Lower leg skin (tissue), 4 donors: Measurements from ENCODE around the gene CCDC142. TPM values are rescaled to one million over a fixed set of nuclear protein-coding genes. Genes with fewer than 3 reads are reported as not detected.

Experiments
- DNase-seq, 2 donors: peaks; one replicate each; pipeline ENCODE4 v3.0.0-alpha.2; 2019; ENCODE audit warnings: low spot score in 2 of 2
- H3K4me3 ChIP-seq: fragments of 200-600 bp; sonication (generic); 2 replicates; pipeline ENCODE4 v1.5.1; 2017; ENCODE audit warnings: mild to moderate bottlenecking, low read depth; ENCODE audit not compliant: poor library complexity, severe bottlenecking
- POLR2A ChIP-seq, 2 donors: fragments of 450-650 bp; IDR thresholded peaks; one replicate each; pipeline ENCODE4 v1.6.1; 2016 to 2017; ENCODE audit warnings: antibody characterized with exemption in 2 of 2, mild to moderate bottlenecking in 1 of 2, moderate library complexity in 1 of 2
- WGBS, 2 donors: methylation state at CpG; one replicate each; pipeline ENCODE4 v1.1.5; 2018; 5-methylcytosine and 5-hydroxymethylcytosine counted together
- intact Hi-C: fragments of 100-400 bp; cut with DNase I; formaldehyde crosslinking; loops from one replicate; pipeline ENCODE4 v1.15.0; 2023; ENCODE audit warnings: low total_unique reads
- total RNA-seq, 4 donors: library from RNA; depleted of rRNA; stranded (reverse); fragments of >200 nt; gene quantifications; one replicate each; pipeline ENCODE4 v1.1.0, GENCODE V29; 2016
- TF ChIP-seq, protein P1 (sequence below), 3 donors: fragments of 450-650 bp; IDR thresholded peaks; one replicate each; pipeline ENCODE4 v1.5.1; 2016; ENCODE audit warnings: antibody characterized with exemption in 3 of 3, mild to moderate bottlenecking in 3 of 3, moderate library complexity in 2 of 3

Gene CCDC142
- total RNA-seq, 4 donors from 2014 or later = 11.7 to 16.1 (median 13.4) TPM

DNA sequence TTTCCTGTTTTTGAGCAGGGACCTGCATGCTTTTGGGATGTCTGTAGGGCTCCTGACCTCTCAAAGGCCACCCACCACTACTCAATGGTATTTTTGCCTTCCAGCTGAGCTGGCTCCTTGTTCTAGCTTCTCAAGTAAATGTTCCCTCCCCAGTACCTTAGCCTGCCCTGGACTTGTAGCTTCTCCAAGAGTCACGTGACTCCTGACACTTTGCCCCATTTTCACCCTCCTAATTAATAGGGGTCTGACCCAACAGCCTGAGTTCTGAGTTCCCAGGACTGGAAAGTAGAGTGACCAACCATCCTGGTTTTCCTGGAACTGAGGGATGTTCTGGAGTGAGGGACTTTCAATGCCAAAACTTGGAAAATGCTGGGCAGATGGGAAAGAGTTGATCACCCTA lies 12.6 kb upstream of the CCDC142 start:
- no peak for TF ChIP-seq POLR2A (IDR thresholded peaks at IDR 0.05)
- TF ChIP-seq, protein P1, sequence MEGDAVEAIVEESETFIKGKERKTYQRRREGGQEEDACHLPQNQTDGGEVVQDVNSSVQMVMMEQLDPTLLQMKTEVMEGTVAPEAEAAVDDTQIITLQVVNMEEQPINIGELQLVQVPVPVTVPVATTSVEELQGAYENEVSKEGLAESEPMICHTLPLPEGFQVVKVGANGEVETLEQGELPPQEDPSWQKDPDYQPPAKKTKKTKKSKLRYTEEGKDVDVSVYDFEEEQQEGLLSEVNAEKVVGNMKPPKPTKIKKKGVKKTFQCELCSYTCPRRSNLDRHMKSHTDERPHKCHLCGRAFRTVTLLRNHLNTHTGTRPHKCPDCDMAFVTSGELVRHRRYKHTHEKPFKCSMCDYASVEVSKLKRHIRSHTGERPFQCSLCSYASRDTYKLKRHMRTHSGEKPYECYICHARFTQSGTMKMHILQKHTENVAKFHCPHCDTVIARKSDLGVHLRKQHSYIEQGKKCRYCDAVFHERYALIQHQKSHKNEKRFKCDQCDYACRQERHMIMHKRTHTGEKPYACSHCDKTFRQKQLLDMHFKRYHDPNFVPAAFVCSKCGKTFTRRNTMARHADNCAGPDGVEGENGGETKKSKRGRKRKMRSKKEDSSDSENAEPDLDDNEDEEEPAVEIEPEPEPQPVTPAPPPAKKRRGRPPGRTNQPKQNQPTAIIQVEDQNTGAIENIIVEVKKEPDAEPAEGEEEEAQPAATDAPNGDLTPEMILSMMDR (IDR thresholded peaks at IDR 0.05) = no peak
- WGBS, 2 donors = 83 to 100% methylated on average over 1 of the region's 1 CpG
- DNase-seq = no peak
- intact Hi-C loops = no loop called here
- no peak overlapping the region for H3K4me3 ChIP-seq

DNA sequence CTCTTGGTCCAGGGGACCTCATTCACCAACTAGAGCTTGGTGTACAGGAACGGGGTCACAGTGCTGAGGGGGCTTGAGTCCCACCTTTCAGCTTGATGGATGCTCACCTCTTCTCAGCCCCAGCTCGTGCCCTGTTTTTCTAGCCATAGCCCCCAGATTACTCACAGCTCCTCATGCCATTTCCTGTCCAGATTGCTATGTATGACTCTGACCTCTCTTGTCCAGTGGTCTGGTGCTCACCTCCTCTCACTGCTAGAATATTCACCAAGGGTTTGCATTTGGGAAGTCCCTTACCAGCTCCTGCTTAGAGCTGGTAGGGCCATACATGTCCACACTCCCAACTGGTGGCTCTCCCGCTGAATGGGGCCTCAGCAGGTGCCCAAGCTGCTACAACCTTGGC lies 10.7 kb upstream of the CCDC142 start:
- DNase-seq = no peak
- intact Hi-C loops = no loop called here
- no peak overlapping the region for H3K4me3 ChIP-seq
- no peak for TF ChIP-seq POLR2A (IDR thresholded peaks at IDR 0.05)
- TF ChIP-seq, protein P1 (IDR thresholded peaks at IDR 0.05) = no peak
- WGBS, 2 donors = 90 to 95% methylated on average over 3 of the region's 3 CpGs

DNA sequence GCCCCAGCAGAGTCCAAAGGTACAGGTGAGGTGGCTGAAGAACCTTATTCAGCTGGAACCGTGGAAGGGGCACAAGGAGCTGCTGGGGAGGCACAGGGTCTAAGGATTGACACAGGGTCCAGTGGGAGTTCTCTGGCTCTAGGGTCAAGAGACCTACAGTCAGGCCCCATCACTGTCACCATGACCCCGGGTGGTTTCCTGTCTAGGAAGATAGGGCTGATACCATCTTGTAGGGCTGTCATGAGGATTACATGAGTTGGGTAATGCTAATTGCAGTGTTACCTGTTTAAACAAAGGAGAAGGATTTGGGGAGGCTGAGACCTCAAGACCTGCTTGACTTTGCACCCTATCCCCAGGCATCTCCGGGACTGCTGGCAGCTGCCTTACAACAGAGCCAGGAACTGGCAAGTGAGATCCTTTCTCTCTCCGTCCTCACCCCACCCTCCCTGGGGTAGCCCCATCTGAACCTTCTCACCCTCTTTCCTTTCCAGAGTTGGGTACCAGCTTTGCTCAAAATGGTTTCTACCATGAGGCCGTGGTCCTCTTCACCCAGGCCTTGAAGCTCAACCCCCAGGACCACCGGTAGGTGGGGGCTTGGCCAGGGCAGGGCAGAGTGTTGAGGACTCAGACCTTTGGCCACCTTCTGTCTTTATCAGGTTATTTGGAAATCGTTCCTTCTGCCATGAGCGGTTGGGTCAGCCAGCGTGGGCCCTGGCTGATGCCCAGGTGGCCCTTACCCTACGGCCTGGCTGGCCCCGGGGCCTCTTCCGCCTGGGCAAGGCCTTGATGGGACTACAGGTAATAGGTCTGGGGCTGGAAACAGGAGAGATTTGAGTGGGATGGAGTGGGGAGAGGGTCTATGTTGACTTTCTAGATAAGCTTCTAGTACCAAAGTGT lies 9.1 kb upstream of the CCDC142 start:
- WGBS, 2 donors = 93 to 95% methylated on average over 12 of the region's 12 CpGs
- no peak for DNase-seq
- intact Hi-C loops = no loop called here
- H3K4me3 ChIP-seq = no peak overlapping the region
- TF ChIP-seq, protein P1 (IDR thresholded peaks at IDR 0.05) = no peak
- no peak for TF ChIP-seq POLR2A (IDR thresholded peaks at IDR 0.05)

DNA sequence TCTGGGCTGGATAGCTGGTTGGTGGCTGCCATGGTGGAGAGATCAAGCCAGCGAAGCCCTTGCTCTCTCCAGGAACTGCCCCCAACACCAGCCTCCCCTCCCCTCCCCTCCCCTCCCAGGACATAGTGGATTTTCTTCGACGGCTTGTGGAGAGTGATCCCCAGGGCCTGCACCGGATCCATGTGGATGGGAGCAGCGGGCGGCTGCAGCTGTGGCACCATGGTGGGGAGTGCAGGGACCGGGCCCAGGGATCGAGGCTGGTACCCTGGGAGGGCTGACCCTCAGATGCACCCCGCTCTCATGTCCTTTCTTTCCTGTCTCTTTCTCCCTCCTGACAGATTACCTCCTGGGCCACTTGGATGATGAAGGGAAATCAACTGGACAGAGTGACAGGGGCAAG lies 7.1 kb upstream of the CCDC142 start:
- TF ChIP-seq, protein P1 (IDR thresholded peaks at IDR 0.05) = no peak
- no peak for TF ChIP-seq POLR2A (IDR thresholded peaks at IDR 0.05)
- no peak overlapping the region for H3K4me3 ChIP-seq
- WGBS, 2 donors = 95 to 96% methylated on average over 9 of the region's 9 CpGs
- DNase-seq = no peak
- intact Hi-C loops = no loop called here

DNA sequence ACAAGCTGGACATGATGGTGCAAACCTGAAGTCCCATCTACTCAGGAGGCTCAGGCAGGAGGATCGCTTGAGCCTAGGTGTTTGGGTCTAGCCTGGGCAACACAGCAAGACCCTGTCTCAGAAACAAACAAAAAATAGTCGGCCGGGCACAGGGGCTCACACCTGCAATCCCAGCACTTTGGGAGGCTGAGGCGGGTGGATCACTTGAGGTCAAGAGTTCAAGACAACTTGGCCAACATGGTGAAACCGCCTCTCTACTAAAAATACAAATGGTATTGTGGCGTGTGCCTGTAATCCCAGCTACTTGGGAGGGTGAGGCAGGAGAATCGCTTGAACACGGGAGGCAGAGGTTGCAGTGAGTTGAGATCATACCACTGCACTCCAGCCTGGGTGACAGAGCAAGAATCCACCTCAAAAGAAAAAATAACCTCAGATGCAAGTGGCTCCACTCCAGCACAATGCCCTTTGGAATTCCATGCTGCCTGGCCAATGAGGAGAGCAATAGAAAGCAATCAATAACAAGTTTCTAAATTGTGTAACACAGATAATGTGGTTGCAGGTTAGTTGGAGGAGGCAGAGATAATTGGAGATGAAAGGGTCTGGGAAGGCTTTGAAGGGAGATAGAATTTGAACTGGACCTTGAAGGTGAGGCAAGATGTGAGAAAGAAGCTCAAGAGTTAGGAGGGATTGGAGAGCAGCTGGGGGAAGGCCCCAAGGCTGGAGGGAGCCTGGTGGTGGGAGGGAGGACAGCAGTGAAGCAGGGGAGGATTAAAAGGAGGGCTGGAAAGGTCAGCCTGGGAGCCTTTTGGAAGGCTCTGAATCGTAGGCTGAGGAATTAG lies 6.1 kb upstream of the CCDC142 start:
- WGBS, 2 donors = 90 to 92% methylated on average over 9 of the region's 9 CpGs

More for the DNA sequence above, 6.1 kb upstream of the CCDC142 start:
- no peak for DNase-seq
- TF ChIP-seq, protein P1 (IDR thresholded peaks at IDR 0.05) = peak in 1 of 3 donors; percentile 12
- TF ChIP-seq POLR2A (IDR thresholded peaks at IDR 0.05) = no peak
- H3K4me3 ChIP-seq = no peak overlapping the region
- intact Hi-C loops = no loop called here
